HL-60 (cell line): ENCODE data around the gene HMGCS2.

Experiments used
- GABPA ChIP-seq: IDR thresholded peaks from 2 replicates; pipeline ENCODE4 v1.6.1; 2012; ENCODE audit warnings: low read depth
- TF ChIP-seq, protein P1 (sequence below): IDR thresholded peaks from one replicate; pipeline ENCODE4 v1.5.1; 2011; ENCODE audit warnings: low read length, control low read depth, inconsistent platforms; ENCODE audit not compliant: insufficient read depth

DNA sequence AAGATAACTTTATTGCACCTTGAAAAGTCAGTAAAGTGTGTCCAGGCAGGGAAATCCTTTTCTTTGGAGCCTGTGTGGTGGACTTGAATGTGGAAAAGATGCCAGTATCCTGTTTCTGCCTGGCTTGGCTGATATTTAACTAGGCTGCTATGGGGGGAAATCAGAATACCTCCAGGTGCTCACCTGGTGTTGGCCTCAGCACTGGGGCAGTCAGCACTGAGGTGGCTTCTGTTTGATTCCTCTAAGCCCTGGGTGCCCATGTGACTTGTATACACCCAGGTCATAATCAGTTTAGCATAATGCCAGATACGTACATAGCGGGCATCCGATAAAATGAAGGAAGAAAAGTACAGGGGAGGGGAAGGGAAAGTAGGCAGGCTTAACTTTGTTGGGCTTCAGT lies 49.7 kb downstream of the HMGCS2 start:
- TF ChIP-seq, protein P1, sequence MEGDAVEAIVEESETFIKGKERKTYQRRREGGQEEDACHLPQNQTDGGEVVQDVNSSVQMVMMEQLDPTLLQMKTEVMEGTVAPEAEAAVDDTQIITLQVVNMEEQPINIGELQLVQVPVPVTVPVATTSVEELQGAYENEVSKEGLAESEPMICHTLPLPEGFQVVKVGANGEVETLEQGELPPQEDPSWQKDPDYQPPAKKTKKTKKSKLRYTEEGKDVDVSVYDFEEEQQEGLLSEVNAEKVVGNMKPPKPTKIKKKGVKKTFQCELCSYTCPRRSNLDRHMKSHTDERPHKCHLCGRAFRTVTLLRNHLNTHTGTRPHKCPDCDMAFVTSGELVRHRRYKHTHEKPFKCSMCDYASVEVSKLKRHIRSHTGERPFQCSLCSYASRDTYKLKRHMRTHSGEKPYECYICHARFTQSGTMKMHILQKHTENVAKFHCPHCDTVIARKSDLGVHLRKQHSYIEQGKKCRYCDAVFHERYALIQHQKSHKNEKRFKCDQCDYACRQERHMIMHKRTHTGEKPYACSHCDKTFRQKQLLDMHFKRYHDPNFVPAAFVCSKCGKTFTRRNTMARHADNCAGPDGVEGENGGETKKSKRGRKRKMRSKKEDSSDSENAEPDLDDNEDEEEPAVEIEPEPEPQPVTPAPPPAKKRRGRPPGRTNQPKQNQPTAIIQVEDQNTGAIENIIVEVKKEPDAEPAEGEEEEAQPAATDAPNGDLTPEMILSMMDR, result no peak
- TF ChIP-seq GABPA, result no peak
